H1 (cell line): Measurements from ENCODE around the gene PSG1. TPM values are rescaled to one million over a fixed set of nuclear protein-coding genes. Genes with fewer than 3 reads are reported as not detected.
"Not testable (repeated sequence)": the region's sequence is repeated elsewhere in the genome, so short reads cannot be mapped to it uniquely, and the experiment has no call there.

Experiments
- CTCF ChIA-PET: fragments of 300-600 bp; sonication (Branson Sonifier 250); formaldehyde crosslinking; loops from one replicate; lab custom pipeline; 2021; ENCODE audit not compliant: partially characterized antibody; lab: Charles Lee
- POLR2A ChIA-PET: fragments of 300-600 bp; sonication (Branson Sonifier 250); formaldehyde crosslinking; loops from one replicate; lab custom pipeline; 2021; ENCODE audit warnings: inconsistent platforms; ENCODE audit not compliant: partially characterized antibody; lab: Charles Lee
- DNase-seq, 2 experiments: peaks; one replicate each; pipeline versions ENCODE4 v3.0.0 to v3.0.0-alpha.2; 2010 to 2022; ENCODE audit warnings: low spot score in 2 of 2, low read depth in 1 of 2, mixed read lengths in 1 of 2
- FAIRE-seq: peaks from 2 replicates; lab custom pipeline; 2011; peaks lifted over from hg19 to GRCh38; lab: Jason Lieb, UNC
- H2AFZ ChIP-seq: 2 replicates; pipeline ENCODE4 v1.8.1; 2012; ENCODE audit warnings: low read length, inconsistent platforms
- H2AK5ac ChIP-seq: 2 replicates; pipeline ENCODE4 v1.6.1; 2013; ENCODE audit warnings: low read depth, low read length
- H2BK120ac ChIP-seq: replicated peaks from 2 replicates; pipeline ENCODE3; 2013; ENCODE audit warnings: low read depth, low read length, inconsistent platforms
- H2BK12ac ChIP-seq: 2 replicates; pipeline ENCODE4 v1.6.1; 2013; ENCODE audit warnings: low read depth, low read length
- H2BK15ac ChIP-seq: 2 replicates; pipeline ENCODE4 v1.6.1; 2013; ENCODE audit warnings: low read length
- H2BK20ac ChIP-seq: 2 replicates; pipeline ENCODE4 v1.6.1; 2013; ENCODE audit warnings: low read length
- H2BK5ac ChIP-seq: 2 replicates; pipeline ENCODE4 v1.6.1; 2013; ENCODE audit warnings: low read depth, low read length
- H3K14ac ChIP-seq: 2 replicates; pipeline ENCODE4 v1.6.1; 2013; ENCODE audit warnings: inconsistent platforms; ENCODE audit not compliant: insufficient read length
- H3K18ac ChIP-seq: 2 replicates; pipeline ENCODE4 v1.6.1; 2013; ENCODE audit warnings: low read length; ENCODE audit errors: extremely low read depth
- H3K23ac ChIP-seq: 2 replicates; pipeline ENCODE4 v1.6.1; 2013; ENCODE audit warnings: inconsistent platforms; ENCODE audit not compliant: insufficient read length
- H3K23me2 ChIP-seq: 2 replicates; pipeline ENCODE4 v1.6.1; 2013; ENCODE audit warnings: low read depth, low read length
- H3K27ac ChIP-seq: 2 replicates; pipeline ENCODE4 v1.6.1; 2011; ENCODE audit warnings: low read depth, low read length, inconsistent platforms
- H3K27me3 ChIP-seq, 4 experiments: replicated peaks in 1 of 4; 1 replicate in 1 of 4; 2 replicates in 3 of 4; pipeline versions ENCODE4 v1.6.1 to v1.8.1; 2011 to 2013; ENCODE audit warnings: low read length in 3 of 4, mild to moderate bottlenecking in 3 of 4, inconsistent platforms in 2 of 4, mixed read lengths in 2 of 4, moderate library complexity in 1 of 4; ENCODE audit not compliant: control insufficient read depth in 3 of 4, insufficient read depth in 3 of 4; ENCODE audit errors: extremely low read depth in 1 of 4
- H3K36me3 ChIP-seq, 4 experiments: 2 replicates each; pipeline versions ENCODE4 v1.6.1 to v1.8.1; 2011 to 2013; ENCODE audit warnings: mild to moderate bottlenecking in 4 of 4, low read length in 3 of 4, moderate library complexity in 2 of 4, control low read depth in 1 of 4, inconsistent platforms in 1 of 4; ENCODE audit not compliant: insufficient read depth in 4 of 4, control insufficient read depth in 2 of 4
- H3K4ac ChIP-seq: replicated peaks from 2 replicates; pipeline ENCODE3; 2013; ENCODE audit warnings: low read length, low read depth, mixed read lengths, inconsistent platforms; ENCODE audit not compliant: insufficient read length
- H3K4me1 ChIP-seq, 4 experiments: replicated peaks in 1 of 4; 1 replicate in 1 of 4; 2 replicates in 3 of 4; pipeline versions ENCODE4 v1.6.1 to v1.8.1; 2011 to 2013; ENCODE audit warnings: low read length in 3 of 4, inconsistent platforms in 2 of 4, mixed read lengths in 1 of 4; ENCODE audit not compliant: insufficient read depth in 4 of 4, control insufficient read depth in 3 of 4
- H3K4me2 ChIP-seq, 2 experiments: 2 replicates each; pipeline versions ENCODE4 v1.6.1 to v1.8.1; 2011 to 2013; ENCODE audit warnings: low read depth in 2 of 2, low read length in 2 of 2, control low read depth in 1 of 2, inconsistent platforms in 1 of 2, mild to moderate bottlenecking in 1 of 2; ENCODE audit not compliant: insufficient read depth in 1 of 2
- H3K4me3 ChIP-seq, 4 experiments: fragments of 200-600, 300-600 bp in 1 of 4; sonication (generic), shearing (Covaris generic), sonication (Bioruptor Twin) in 1 of 4; 2 replicates each; pipeline versions ENCODE4 v1.5.1 to v1.8.1; 2011 to 2016; ENCODE audit warnings: low read length in 4 of 4, low read depth in 3 of 4, control low read depth in 2 of 4, inconsistent platforms in 2 of 4, mild to moderate bottlenecking in 2 of 4, mixed read lengths in 1 of 4, moderate library complexity in 1 of 4; ENCODE audit not compliant: insufficient read depth in 2 of 4; ENCODE audit errors: extremely low read depth in 1 of 4
- H3K56ac ChIP-seq: replicated peaks from 2 replicates; pipeline ENCODE3; 2013; ENCODE audit warnings: low read depth, mild to moderate bottlenecking, mixed read lengths, low read length, inconsistent platforms; ENCODE audit not compliant: insufficient read length
- H3K79me1 ChIP-seq: 2 replicates; pipeline ENCODE4 v1.6.1; 2013; ENCODE audit warnings: low read depth, low read length, control low read depth
- H3K79me2 ChIP-seq, 2 experiments: 2 replicates each; pipeline versions ENCODE4 v1.6.1 to v1.8.1; 2012 to 2013; ENCODE audit warnings: low read length in 2 of 2, mild to moderate bottlenecking in 2 of 2, inconsistent platforms in 1 of 2; ENCODE audit not compliant: insufficient read depth in 2 of 2, control insufficient read depth in 1 of 2
- H3K9ac ChIP-seq, 4 experiments: replicated peaks in 1 of 4; 1 replicate in 1 of 4; 2 replicates in 3 of 4; pipeline versions ENCODE4 v1.6.1 to v1.8.1; 2011 to 2013; ENCODE audit warnings: low read depth in 3 of 4, low read length in 3 of 4, control low read depth in 2 of 4, mild to moderate bottlenecking in 2 of 4, moderate library complexity in 2 of 4, inconsistent platforms in 1 of 4; ENCODE audit errors: extremely low read depth in 1 of 4
- H3K9me3 ChIP-seq, 2 experiments: 2 replicates each; pipeline versions ENCODE4 v1.6.1 to v1.8.1; 2012 to 2013; ENCODE audit warnings: mild to moderate bottlenecking in 2 of 2, moderate library complexity in 2 of 2, control low read depth in 1 of 2, inconsistent platforms in 1 of 2, low read depth in 1 of 2, low read length in 1 of 2, mixed read lengths in 1 of 2; ENCODE audit not compliant: insufficient read depth in 2 of 2
- H4K20me1 ChIP-seq, 2 experiments: replicated peaks in 1 of 2; 2 replicates each; pipeline versions ENCODE3 to v1.8.1; 2011 to 2013; ENCODE audit warnings: inconsistent platforms in 2 of 2, low read length in 2 of 2, mild to moderate bottlenecking in 1 of 2; ENCODE audit not compliant: insufficient read depth in 2 of 2, control insufficient read depth in 1 of 2
- H4K5ac ChIP-seq: 2 replicates; pipeline ENCODE4 v1.6.1; 2013; ENCODE audit warnings: low read length, low read depth, mixed read lengths, inconsistent platforms; ENCODE audit not compliant: insufficient read length
- H4K8ac ChIP-seq: 2 replicates; pipeline ENCODE4 v1.8.0; 2013; ENCODE audit warnings: mild to moderate bottlenecking, moderate library complexity, low read length, inconsistent platforms; ENCODE audit not compliant: insufficient read depth; ENCODE audit errors: extremely low read depth
- H4K91ac ChIP-seq: replicated peaks from 2 replicates; pipeline ENCODE3; 2013; ENCODE audit warnings: low read length, mixed read lengths, inconsistent platforms; ENCODE audit not compliant: insufficient read length
- WGBS, 2 experiments: shearing (Covaris generic) in 1 of 2; methylation state at CpG; one replicate each; pipeline versions ENCODE4 v1.1.6 to v1.1.7; 2013 to 2015; ENCODE audit warnings: low lambda C conversion rate in 2 of 2, mixed read lengths in 2 of 2, inconsistent platforms in 1 of 2, low coverage in 1 of 2, missing lambda C conversion rate in 1 of 2; ENCODE audit not compliant: insufficient replicate concordance in 2 of 2, insufficient coverage in 1 of 2, insufficient read length in 1 of 2; ENCODE audit errors: extremely low coverage in 1 of 2, missing lambda C conversion rate in 1 of 2; 5-methylcytosine and 5-hydroxymethylcytosine counted together
- polyA plus RNA-seq, 7 experiments: library from polyadenylated mRNA; depleted of rRNA in 3 of 7; stranded (reverse) in 5 of 7; unstranded in 2 of 7; fragments of >200 nt in 5 of 7; fragments of 200-250 nt in 2 of 7; gene quantifications; 1 replicate in 5 of 7; 2 replicates in 1 of 7; 4 replicates in 1 of 7; pipeline versions ENCODE4 v1.2.1 to v1.2.3, GENCODE V29; 2011 to 2013; ENCODE audit warnings: missing spikeins in 2 of 7, mixed read lengths in 2 of 7
- total RNA-seq: library from RNA; stranded (reverse); fragmentation: NEBNext Ultra II Directional; extraction: Animal tissue kit (Norgen Biotek cat#: 25700); gene quantifications from 2 replicates; pipeline ENCODE4 v1.2.1, GENCODE V29; 2021

Gene PSG1
- total and polyA plus RNA-seq, 2 of the 8 experiments (the other 6 are each of a cell fraction or from before 2014, with no cell fraction given): not detected

DNA sequence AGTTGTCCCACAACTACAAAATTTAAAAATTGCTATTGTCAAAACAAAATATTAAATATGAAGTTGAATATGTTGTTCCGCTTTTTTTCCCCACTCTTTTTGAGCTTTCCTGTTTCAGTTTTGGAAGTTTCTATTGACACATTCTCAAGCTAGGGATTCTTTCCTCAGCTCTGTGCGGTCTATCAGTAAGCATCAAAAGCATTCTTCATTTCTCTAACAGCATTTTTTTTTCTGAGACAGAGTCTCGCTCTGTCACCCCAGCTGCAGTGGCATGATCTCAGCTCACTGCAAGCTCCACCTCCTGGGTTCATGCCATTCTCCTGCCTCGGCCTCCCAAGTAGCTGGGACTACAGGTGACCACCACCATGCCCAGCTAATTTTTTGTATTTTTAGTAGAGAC is 33.4 kb upstream of the PSG1 start:
- H3K4me1 ChIP-seq, H2BK15ac ChIP-seq, H3K4ac ChIP-seq, H2AK5ac ChIP-seq, POLR2A ChIA-PET, H3K79me1 ChIP-seq, H4K20me1 ChIP-seq, H3K23me2 ChIP-seq, H3K27me3 ChIP-seq, H3K4me2 ChIP-seq, H4K8ac ChIP-seq, H3K56ac ChIP-seq, H3K27ac ChIP-seq, H3K9ac ChIP-seq, H3K79me2 ChIP-seq, H2BK12ac ChIP-seq, H2BK5ac ChIP-seq, H3K23ac ChIP-seq, H3K4me3 ChIP-seq, H2BK20ac ChIP-seq, H2AFZ ChIP-seq, H3K18ac ChIP-seq, DNase-seq, FAIRE-seq, CTCF ChIA-PET, H4K91ac ChIP-seq, H3K14ac ChIP-seq, H3K36me3 ChIP-seq, H4K5ac ChIP-seq, H2BK120ac ChIP-seq: not testable (repeated sequence)
- peaks cover 40 to 79% of the 10 kb centered on the region in 2 experiments for H3K9me3 ChIP-seq
- 79% methylated on average over 4 of the region's 4 CpGs; no CpG with 5 or more reads in 1 of the 2 experiments for WGBS, 2 experiments

DNA sequence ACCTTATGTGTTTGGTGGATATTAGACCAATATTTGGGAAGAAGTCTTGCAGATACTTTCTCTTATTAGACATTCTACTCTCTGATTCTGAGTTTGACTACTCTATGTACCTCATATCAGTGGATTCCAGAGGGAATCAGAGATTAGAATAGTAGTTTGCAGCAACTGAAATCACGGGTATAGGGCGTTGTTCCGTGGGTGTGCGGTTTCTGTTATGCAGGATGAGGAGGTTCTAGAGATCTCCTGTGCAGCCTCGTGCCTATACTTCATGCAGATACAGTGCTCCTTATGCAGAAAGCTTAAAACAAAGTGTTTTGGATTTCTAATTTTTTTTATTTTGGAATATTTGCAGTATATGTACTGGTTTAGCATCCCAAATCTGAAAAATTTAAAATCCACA is 32.2 kb upstream of the PSG1 start:
- peaks cover 37 to 77% of the 10 kb centered on the region in 2 experiments for H3K9me3 ChIP-seq
- not testable (repeated sequence) for FAIRE-seq

More for the DNA sequence above, 32.2 kb upstream of the PSG1 start:
- DNase-seq, H3K27ac ChIP-seq, H3K79me1 ChIP-seq, H3K9ac ChIP-seq, H3K23me2 ChIP-seq, H3K18ac ChIP-seq, H3K79me2 ChIP-seq, H4K91ac ChIP-seq, H2BK12ac ChIP-seq, H3K4me1 ChIP-seq, POLR2A ChIA-PET, H2BK120ac ChIP-seq, H2BK5ac ChIP-seq, H4K8ac ChIP-seq, H3K23ac ChIP-seq, H3K27me3 ChIP-seq, H2AFZ ChIP-seq, H3K56ac ChIP-seq, H3K4ac ChIP-seq, CTCF ChIA-PET, H4K20me1 ChIP-seq, H3K4me2 ChIP-seq, H3K4me3 ChIP-seq, H2AK5ac ChIP-seq, H4K5ac ChIP-seq, H2BK20ac ChIP-seq, H2BK15ac ChIP-seq, H3K14ac ChIP-seq, H3K36me3 ChIP-seq: not testable (repeated sequence)
- WGBS, 2 experiments: 80% methylated on average over 5 of the region's 5 CpGs; no CpG with 5 or more reads in 1 of the 2 experiments
